HepG2 (cell line): ENCODE measurements around the gene PTPN22. TPM values are rescaled to one million over a fixed set of nuclear protein-coding genes. Genes with fewer than 3 reads are reported as not detected.

Experiments used
- ATAC-seq: fragments of 200-7000 bp; cut with Tn5 transposase; 3 replicates; pipeline ENCODE4 v1.9.1; 2020; ENCODE audit warnings: mild to moderate bottlenecking, moderate library complexity
- BruUV-seq: library from RNA; stranded (reverse); fragments of 400-500 nt; replicated peaks from 2 replicates; lab custom pipeline; 2021; lab: Mats Ljungman, UMichigan
- CTCF ChIA-PET: fragments of 300-600 bp; formaldehyde crosslinking; extraction: SDS; loops from one replicate; lab custom pipeline; 2021; ENCODE audit warnings: low total read pairs, inconsistent platforms, low intra/inter-chr PET ratio; lab: Yijun Ruan, JAX
- POLR2A ChIA-PET: fragments of 350-600 bp; sonication (Branson Sonifier 250); formaldehyde crosslinking; loops from one replicate; lab custom pipeline; 2020; ENCODE audit warnings: antibody characterized with exemption, inconsistent platforms; lab: Yijun Ruan, JAX
- DNase-seq: peaks from one replicate; pipeline ENCODE4 v3.0.0-alpha.2; 2015; ENCODE audit warnings: low spot score
- FAIRE-seq: peaks from 3 replicates; lab custom pipeline; 2011; peaks lifted over from hg19 to GRCh38; lab: Jason Lieb, UNC
- H2AFZ ChIP-seq: one replicate; pipeline ENCODE4 v1.6.1; 2011; ENCODE audit warnings: low read length, inconsistent platforms
- H3K27ac ChIP-seq: fragments of 300-600 bp; 3 replicates; pipeline ENCODE4 v1.8.0; 2011; ENCODE audit warnings: mixed run types, mild to moderate bottlenecking, mixed read lengths, low read length, inconsistent platforms; ENCODE audit not compliant: insufficient read depth; ENCODE audit errors: extremely low read length
- H3K27me3 ChIP-seq, 2 experiments: fragments of 200-600 bp in 1 of 2; 2 replicates in 1 of 2; 3 replicates in 1 of 2; pipeline versions ENCODE4 v1.6.0 to v1.8.0; 2011; ENCODE audit warnings: low read length in 2 of 2, mild to moderate bottlenecking in 2 of 2, moderate library complexity in 2 of 2, inconsistent platforms in 1 of 2; ENCODE audit not compliant: insufficient read depth in 2 of 2, control insufficient read depth in 1 of 2
- H3K36me3 ChIP-seq, 2 experiments: fragments of 200-600 bp in 1 of 2; replicated peaks in 1 of 2; 2 replicates in 1 of 2; 3 replicates in 1 of 2; pipeline versions ENCODE4 v1.5.1 to v1.8.0; 2011; ENCODE audit warnings: low read length in 2 of 2, inconsistent platforms in 1 of 2; ENCODE audit not compliant: insufficient read depth in 2 of 2, control insufficient read depth in 1 of 2
- H3K4me1 ChIP-seq: 2 replicates; pipeline ENCODE4 v1.5.1; 2012; ENCODE audit warnings: low read length, inconsistent platforms; ENCODE audit not compliant: insufficient read depth
- H3K4me2 ChIP-seq: 2 replicates; pipeline ENCODE4 v1.6.0; 2011; ENCODE audit warnings: low read depth, low read length, inconsistent platforms
- H3K4me3 ChIP-seq, 3 experiments: fragments of 200-600 bp in 1 of 3; sonication (generic), shearing (Covaris generic) in 1 of 3; replicated peaks in 1 of 3; 2 replicates each; pipeline ENCODE4 v1.5.1; 2011 to 2016; ENCODE audit warnings: low read length in 3 of 3, inconsistent platforms in 2 of 3, low read depth in 2 of 3, mild to moderate bottlenecking in 2 of 3, control low read depth in 1 of 3, mixed read lengths in 1 of 3; ENCODE audit not compliant: insufficient read depth in 1 of 3
- H3K79me2 ChIP-seq: one replicate; pipeline ENCODE4 v1.6.1; 2011; ENCODE audit warnings: low read length, inconsistent platforms; ENCODE audit not compliant: insufficient read depth
- H3K9ac ChIP-seq: 2 replicates; pipeline ENCODE4 v1.6.0; 2011; ENCODE audit warnings: mild to moderate bottlenecking, low read depth, low read length, inconsistent platforms; ENCODE audit not compliant: insufficient read depth
- H3K9me3 ChIP-seq: 2 replicates; pipeline ENCODE4 v1.5.1; 2012; ENCODE audit warnings: mild to moderate bottlenecking, low read length
- H4K20me1 ChIP-seq: 2 replicates; pipeline ENCODE4 v1.6.0; 2011; ENCODE audit warnings: inconsistent platforms, mild to moderate bottlenecking, low read length, moderate library complexity; ENCODE audit not compliant: insufficient read depth
- FOXJ3 ChIP-seq: sonication (generic); formaldehyde crosslinking; IDR thresholded peaks from 2 replicates; pipeline ENCODE4 v1.4.0; 2020; ENCODE audit warnings: missing genetic modification reagents, mild to moderate bottlenecking, borderline replicate concordance
- GATAD1 ChIP-seq: IDR thresholded peaks from 2 replicates; pipeline ENCODE4 v1.6.1; 2016; ENCODE audit warnings: missing genetic modification reagents, missing compliant biosample characterization
- HNF4G ChIP-seq, 2 experiments: sonication (generic) in 1 of 2; formaldehyde crosslinking in 1 of 2; IDR thresholded peaks; 2 replicates each; pipeline versions ENCODE4 v1.4.0 to v1.6.1; 2011 to 2020; ENCODE audit warnings: borderline replicate concordance in 2 of 2, low read depth in 2 of 2, mild to moderate bottlenecking in 2 of 2, low read length in 1 of 2, missing genetic modification reagents in 1 of 2, moderate library complexity in 1 of 2
- IRF2 ChIP-seq: IDR thresholded peaks from 2 replicates; pipeline ENCODE4 v1.6.1; 2018; ENCODE audit warnings: missing genetic modification reagents, missing compliant biosample characterization
- KMT2A ChIP-seq: sonication (generic); formaldehyde crosslinking; IDR thresholded peaks from 2 replicates; pipeline ENCODE4 v1.4.0; 2020; ENCODE audit warnings: missing genetic modification reagents
- MAF1 ChIP-seq: sonication (generic); formaldehyde crosslinking; IDR thresholded peaks from 2 replicates; pipeline ENCODE4 v1.5.0; 2020; ENCODE audit warnings: missing genetic modification reagents, borderline replicate concordance
- POLR2AphosphoS2 ChIP-seq: IDR thresholded peaks from 2 replicates; pipeline ENCODE4 v1.6.1; 2011; ENCODE audit warnings: low read depth, low read length, improper control_type of control experiment
- SIN3A ChIP-seq: IDR thresholded peaks from 2 replicates; pipeline ENCODE4 v1.6.1; 2011; ENCODE audit warnings: low read depth, mild to moderate bottlenecking, control low read depth, low read length, borderline replicate concordance
- ZNF652 ChIP-seq: IDR thresholded peaks from 2 replicates; pipeline ENCODE4 v1.6.1; 2016; ENCODE audit warnings: low read depth, borderline replicate concordance
- ZNF878 ChIP-seq: sonication (generic); formaldehyde crosslinking; IDR thresholded peaks from 2 replicates; pipeline ENCODE4 v1.8.1; 2023; ENCODE audit warnings: mild to moderate bottlenecking, missing genetic modification reagents, moderate library complexity
- WGBS: methylation state at CpG from one replicate; pipeline ENCODE4 v1.1.6; 2017; ENCODE audit warnings: low lambda C conversion rate; 5-methylcytosine and 5-hydroxymethylcytosine counted together
- in situ Hi-C: cut with HindIII; loops from 2 replicates; pipeline ENCODE4 v1.10.0; 2017; ENCODE audit warnings: low pct_unique_long_range_greater_than_20kb; ENCODE audit not compliant: extremely low pct_ligation_motif_present
- intact Hi-C: fragments of 100-400 bp; cut with micrococcal nuclease; formaldehyde crosslinking; loops from one replicate; pipeline ENCODE4 v1.10.0; 2022; ENCODE audit not compliant: unreplicated experiment
- polyA plus RNA-seq, 8 experiments: library from polyadenylated mRNA; depleted of rRNA in 3 of 8; stranded (reverse) in 7 of 8; unstranded in 1 of 8; fragments of >200 nt; fragmentation: Illumina TruSeq in 4 of 8; extraction: Trizol in 4 of 8; gene quantifications; 2 replicates each; pipeline versions ENCODE4 v1.2.1 to v1.2.3, GENCODE V29; 2011 to 2016; ENCODE audit warnings: low read depth in 4 of 8, missing spikeins in 1 of 8, mixed read lengths in 1 of 8; ENCODE audit not compliant: insufficient read depth in 1 of 8
- total RNA-seq, 5 experiments: library from RNA; depleted of rRNA; stranded (reverse); fragments of >200 nt; fragmentation: Illumina TruSeq; extraction: Trizol; gene quantifications; 2 replicates each; pipeline ENCODE4 v1.2.3, GENCODE V29; 2016; ENCODE audit warnings: low read depth in 1 of 5
- TF ChIP-seq, protein P1 (sequence below): sonication (generic); formaldehyde crosslinking; IDR thresholded peaks from 2 replicates; pipeline ENCODE4 v1.4.0; 2020; ENCODE audit warnings: missing genetic modification reagents
- TF ChIP-seq, protein P2 (sequence below): sonication (generic); formaldehyde crosslinking; IDR thresholded peaks from 2 replicates; pipeline ENCODE4 v1.4.0; 2020; ENCODE audit warnings: missing genetic modification reagents, borderline replicate concordance
- TF ChIP-seq, protein P3 (sequence below), 2 experiments: sonication (generic) in 1 of 2; formaldehyde crosslinking in 1 of 2; IDR thresholded peaks; 2 replicates each; pipeline versions ENCODE4 v1.5.1 to v1.6.1; 2011 to 2020; ENCODE audit warnings: borderline replicate concordance in 1 of 2, low read depth in 1 of 2, low read length in 1 of 2, mild to moderate bottlenecking in 1 of 2, missing genetic modification reagents in 1 of 2, moderate library complexity in 1 of 2

The PTPN22 gene
- total and polyA plus RNA-seq, 2 of the 13 experiments (the other 11 are each of a cell fraction or from before 2014, with no cell fraction given), result not detected

DNA sequence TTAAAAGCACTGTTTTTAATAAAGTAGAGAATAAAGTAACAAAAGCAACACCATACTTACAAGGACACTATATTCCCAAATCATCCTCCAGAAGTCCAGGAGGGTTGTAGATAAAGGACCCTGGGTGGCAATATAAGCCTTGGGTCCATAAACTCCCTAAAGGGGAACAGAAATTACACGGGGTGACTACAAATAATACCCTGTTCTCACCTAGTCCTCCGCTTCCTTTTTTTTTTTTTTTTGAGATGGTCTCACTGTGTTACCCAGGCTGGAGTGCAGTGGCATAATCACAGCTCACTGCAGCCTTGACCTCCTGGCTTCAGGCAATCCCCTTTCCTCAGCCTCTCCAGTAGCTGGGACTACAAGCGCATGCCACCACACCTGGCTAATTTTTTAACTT, 13.1 kb downstream of the PTPN22 start (continued):
- no peak for TF ChIP-seq HNF4G (IDR thresholded peaks at IDR 0.05; ENCODE audit: borderline replicate concordance, low read depth, low read length)
- no peak for TF ChIP-seq HNF4G (CRISPR knock-in tag; IDR thresholded peaks at IDR 0.05; ENCODE audit: borderline replicate concordance, low read depth)
- no peak for TF ChIP-seq MAF1
- TF ChIP-seq SIN3A, result no peak
- TF ChIP-seq, all 625 proteins: peak for 0

DNA sequence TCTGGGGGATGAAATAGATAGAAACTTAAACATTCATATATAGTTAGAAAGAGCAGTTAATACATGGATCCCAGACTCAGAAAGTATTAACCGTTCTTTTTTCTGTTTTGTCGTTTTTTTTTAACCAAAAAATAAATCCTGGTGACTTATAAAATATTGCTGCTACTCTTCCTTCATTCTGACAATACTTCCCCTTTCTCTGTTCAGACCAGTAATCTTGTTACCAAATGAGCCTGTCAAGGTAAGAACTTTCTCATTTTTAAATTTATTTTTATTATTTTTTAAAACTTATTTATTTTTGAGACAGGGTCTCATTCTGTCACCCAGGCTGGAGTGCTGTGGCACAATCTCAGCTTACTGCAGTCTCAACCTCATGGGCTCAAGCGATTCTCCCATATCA, 13.7 kb downstream of the PTPN22 start:
- BruUV-seq, result no TSS peak
- no peak for ATAC-seq
- H2AFZ ChIP-seq, result no peak overlapping the region
- POLR2A ChIA-PET, result no interaction called here
- intact Hi-C loops, result no loop called here
- FAIRE-seq, result no peak
- no peak for DNase-seq
- TF ChIP-seq GATAD1 (CRISPR knock-in tag) (no peak), POLR2AphosphoS2 (no peak), ZNF652 (CRISPR knock-in tag) (no peak), KMT2A (no peak), ZNF878 (no peak), FOXJ3 (CRISPR knock-in tag) (no peak), IRF2 (CRISPR knock-in tag) (no peak)
- TF ChIP-seq, protein P1, sequence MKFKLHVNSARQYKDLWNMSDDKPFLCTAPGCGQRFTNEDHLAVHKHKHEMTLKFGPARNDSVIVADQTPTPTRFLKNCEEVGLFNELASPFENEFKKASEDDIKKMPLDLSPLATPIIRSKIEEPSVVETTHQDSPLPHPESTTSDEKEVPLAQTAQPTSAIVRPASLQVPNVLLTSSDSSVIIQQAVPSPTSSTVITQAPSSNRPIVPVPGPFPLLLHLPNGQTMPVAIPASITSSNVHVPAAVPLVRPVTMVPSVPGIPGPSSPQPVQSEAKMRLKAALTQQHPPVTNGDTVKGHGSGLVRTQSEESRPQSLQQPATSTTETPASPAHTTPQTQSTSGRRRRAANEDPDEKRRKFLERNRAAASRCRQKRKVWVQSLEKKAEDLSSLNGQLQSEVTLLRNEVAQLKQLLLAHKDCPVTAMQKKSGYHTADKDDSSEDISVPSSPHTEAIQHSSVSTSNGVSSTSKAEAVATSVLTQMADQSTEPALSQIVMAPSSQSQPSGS (CRISPR knock-in tag), result no peak
- TF ChIP-seq, protein P2, sequence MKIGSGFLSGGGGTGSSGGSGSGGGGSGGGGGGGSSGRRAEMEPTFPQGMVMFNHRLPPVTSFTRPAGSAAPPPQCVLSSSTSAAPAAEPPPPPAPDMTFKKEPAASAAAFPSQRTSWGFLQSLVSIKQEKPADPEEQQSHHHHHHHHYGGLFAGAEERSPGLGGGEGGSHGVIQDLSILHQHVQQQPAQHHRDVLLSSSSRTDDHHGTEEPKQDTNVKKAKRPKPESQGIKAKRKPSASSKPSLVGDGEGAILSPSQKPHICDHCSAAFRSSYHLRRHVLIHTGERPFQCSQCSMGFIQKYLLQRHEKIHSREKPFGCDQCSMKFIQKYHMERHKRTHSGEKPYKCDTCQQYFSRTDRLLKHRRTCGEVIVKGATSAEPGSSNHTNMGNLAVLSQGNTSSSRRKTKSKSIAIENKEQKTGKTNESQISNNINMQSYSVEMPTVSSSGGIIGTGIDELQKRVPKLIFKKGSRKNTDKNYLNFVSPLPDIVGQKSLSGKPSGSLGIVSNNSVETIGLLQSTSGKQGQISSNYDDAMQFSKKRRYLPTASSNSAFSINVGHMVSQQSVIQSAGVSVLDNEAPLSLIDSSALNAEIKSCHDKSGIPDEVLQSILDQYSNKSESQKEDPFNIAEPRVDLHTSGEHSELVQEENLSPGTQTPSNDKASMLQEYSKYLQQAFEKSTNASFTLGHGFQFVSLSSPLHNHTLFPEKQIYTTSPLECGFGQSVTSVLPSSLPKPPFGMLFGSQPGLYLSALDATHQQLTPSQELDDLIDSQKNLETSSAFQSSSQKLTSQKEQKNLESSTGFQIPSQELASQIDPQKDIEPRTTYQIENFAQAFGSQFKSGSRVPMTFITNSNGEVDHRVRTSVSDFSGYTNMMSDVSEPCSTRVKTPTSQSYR (CRISPR knock-in tag), result no peak
- TF ChIP-seq, protein P3, sequence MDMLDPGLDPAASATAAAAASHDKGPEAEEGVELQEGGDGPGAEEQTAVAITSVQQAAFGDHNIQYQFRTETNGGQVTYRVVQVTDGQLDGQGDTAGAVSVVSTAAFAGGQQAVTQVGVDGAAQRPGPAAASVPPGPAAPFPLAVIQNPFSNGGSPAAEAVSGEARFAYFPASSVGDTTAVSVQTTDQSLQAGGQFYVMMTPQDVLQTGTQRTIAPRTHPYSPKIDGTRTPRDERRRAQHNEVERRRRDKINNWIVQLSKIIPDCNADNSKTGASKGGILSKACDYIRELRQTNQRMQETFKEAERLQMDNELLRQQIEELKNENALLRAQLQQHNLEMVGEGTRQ (IDR thresholded peaks at IDR 0.05; ENCODE audit: low read depth, low read length), result no peak
- TF ChIP-seq, protein P3 (CRISPR knock-in tag; IDR thresholded peaks at IDR 0.05; ENCODE audit: borderline replicate concordance), result no peak
- H3K27ac ChIP-seq, result no peak overlapping the region
- peaks cover 14% of the 10 kb centered on the region for H3K4me1 ChIP-seq
- H3K36me3 ChIP-seq, result no peaks in the 10 kb centered on the region
- in situ Hi-C loops, result no loop called here
- H4K20me1 ChIP-seq, result no peaks in the 10 kb centered on the region
- no peaks in the 10 kb centered on the region; a peak in 1 of 5 replicates for H3K27me3 ChIP-seq
- H3K79me2 ChIP-seq, result no peaks in the 10 kb centered on the region
- no peak overlapping the region for H3K4me3 ChIP-seq
- H3K9me3 ChIP-seq, result no peaks in the 10 kb centered on the region
- 31% methylated on average over 3 of the region's 3 CpGs for WGBS
- H3K9ac ChIP-seq, result no peak overlapping the region
- H3K4me2 ChIP-seq, result no peak overlapping the region
- CTCF ChIA-PET, result no interaction called here
